CD4-positive, alpha-beta T cell treated with Interleukin-2 at 100 ng/mL for 4 hours (primary cell): Measurements from ENCODE around the gene STRIP1.

Experiments used
- DNase-seq: peaks from one replicate; pipeline ENCODE4 v3.0.0-alpha.2; 2020; ENCODE audit warnings: low spot score

Gene STRIP1

DNA sequence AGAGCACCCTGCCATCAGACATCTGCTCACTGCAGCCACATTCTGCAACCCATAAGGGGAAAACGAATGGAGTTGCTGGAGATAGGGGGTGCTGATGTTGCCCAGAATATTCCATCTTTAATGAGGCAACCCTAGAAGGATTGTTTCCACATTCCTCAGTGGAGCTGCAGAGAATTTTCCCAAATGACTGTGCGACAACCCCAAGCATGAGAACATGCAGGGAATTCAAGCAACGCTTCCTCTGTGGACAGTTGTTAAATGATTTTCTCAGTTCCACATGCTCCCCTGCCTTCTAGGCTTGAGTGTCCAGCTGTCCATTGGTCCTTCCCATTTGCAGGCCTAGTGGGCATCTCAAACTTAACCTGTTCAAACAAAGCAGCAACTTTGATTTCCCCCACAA, 57.4 kb downstream of the STRIP1 start:
- no peak for DNase-seq

GRCh38 chr1:110092991-110093390, 58.6 kb downstream of the STRIP1 start:
- no peak for DNase-seq

- no peak for DNase-seq
Measured at GRCh38 chr1:110094931-110095654, 60.7 kb downstream of the STRIP1 start.

DNA sequence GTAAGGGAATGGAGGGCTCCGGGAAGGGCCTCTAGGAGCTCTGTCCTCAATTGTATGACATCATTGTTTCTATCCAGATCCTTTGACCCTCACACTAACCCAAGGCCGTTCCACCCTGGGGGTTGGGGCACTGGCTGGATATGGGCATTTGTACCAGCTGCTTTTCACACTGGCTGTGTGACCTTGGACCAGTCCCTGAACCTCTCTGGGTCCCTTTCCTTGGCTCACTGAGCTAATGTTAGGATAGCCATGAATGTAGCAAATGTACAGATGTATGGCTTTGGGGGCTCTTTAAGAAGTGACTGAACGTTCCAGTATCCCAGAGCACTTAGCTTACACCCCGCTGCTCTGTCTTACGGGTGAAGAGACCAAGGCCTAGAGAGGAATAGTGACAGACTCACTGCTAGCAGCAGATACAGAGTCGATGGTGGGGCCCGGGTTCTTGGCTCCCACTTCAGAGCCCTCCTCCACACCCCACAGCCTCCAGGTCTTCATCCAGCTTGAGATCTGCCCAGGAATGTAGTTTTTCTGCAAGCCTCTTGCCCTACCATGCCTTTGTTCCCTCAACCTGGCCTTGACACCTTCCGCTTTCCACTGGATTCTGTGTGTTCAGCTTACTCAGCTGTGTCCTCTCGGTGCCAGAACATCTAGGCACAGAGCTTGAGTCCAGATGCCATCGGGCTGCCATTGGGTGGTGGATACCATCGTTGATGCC, 63.2 kb downstream of the STRIP1 start:
- no peak for DNase-seq

DNA sequence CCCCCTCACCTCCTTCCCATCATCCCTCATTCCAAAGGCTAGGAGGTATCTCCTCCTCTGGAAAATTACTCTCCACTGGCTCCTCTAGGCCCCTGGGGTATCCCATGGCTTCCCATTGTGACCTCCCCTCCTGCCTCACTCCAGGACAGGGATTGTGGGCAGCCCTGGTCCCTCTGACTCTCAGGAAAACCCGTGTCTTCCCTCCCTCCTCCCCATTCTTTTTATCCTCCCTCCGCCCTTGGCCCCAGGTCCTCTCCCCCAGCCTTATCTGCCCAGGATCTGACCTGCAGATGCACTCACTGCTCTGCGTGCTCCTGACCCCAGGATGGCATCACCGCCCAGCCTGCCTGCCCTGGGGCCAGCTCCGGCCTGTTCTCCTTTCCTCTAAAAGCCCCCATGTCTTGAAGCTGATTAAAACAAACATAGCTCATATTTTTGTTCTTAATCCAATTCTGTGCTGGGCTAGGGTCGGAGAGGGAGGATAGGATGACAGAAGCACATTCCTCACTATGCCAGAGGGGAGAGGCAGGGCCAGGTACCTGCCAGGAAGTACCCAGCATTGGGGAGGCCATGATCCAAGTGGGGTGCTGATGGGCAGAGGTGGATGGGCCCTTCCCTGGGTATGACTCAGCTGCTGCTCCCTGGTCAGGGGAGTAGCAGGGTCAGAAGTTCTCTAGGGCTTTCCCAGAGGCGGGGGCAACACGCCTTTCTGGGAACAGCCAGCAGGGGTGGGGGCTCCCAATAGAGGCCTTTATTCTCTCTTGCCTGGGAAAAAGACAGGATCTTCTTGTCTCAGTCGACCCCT, 64.0 kb downstream of the STRIP1 start:
- DNase-seq, result no peak

DNA sequence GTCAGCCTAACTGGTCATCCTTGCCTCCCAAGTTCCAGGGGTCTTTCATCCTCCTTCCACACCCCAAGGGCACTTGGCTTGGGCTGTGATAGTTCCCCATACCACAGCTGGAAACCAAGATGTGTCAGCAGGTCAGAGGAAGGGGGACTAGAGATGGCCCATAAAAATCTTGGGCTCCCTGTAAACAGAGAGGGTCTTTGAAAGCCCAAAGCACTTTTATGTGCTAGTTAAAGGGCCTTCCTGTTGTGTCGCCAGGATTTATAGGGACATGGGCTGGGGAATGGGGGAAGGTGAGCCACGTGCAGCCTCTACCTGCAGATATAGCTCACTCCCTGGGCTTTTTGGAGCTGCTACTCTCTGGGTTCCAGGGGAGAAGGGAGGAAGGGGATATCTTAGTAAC, 65.9 kb downstream of the STRIP1 start:
- DNase-seq, result no peak

DNA sequence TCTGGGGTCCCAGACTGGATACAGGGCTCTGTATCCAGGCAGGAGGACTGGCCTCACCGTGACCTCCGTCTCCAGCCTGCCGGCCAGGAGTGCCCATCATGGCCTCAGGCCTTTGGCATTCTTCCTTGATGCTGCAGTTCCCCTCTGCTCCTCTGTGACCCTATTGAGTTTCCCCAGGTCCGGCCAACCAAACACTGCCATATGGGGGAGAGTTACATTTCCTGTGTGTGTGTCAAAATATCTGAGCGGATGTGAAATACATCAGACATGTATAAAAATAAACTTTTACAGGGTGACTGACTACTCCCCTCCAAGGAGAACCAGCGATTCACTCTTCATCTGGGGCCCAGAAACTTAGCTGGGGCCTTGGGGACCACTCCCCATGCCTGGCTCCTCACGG, 67.7 kb downstream of the STRIP1 start:
- no peak for DNase-seq
